OCI-LY7 (cell line): Measurements from ENCODE around the gene SERAC1. TPM values are rescaled to one million over a fixed set of nuclear protein-coding genes. Genes with fewer than 3 reads are reported as not detected.

Experiments
- BruUV-seq: library from RNA; stranded (reverse); fragments of 400-500 nt; replicated peaks from 2 replicates; lab custom pipeline; 2021; lab: Mats Ljungman, UMichigan
- CTCF ChIA-PET: fragments of 300-600 bp; sonication (Branson Sonifier 250); formaldehyde crosslinking; loops from one replicate; lab custom pipeline; 2022; ENCODE audit warnings: antibody characterized with exemption; ENCODE audit not compliant: unreplicated experiment; lab: Charles Lee
- POLR2A ChIA-PET: fragments of 300-600 bp; sonication (Branson Sonifier 250); formaldehyde crosslinking; loops from one replicate; lab custom pipeline; 2022; ENCODE audit warnings: antibody characterized with exemption; lab: Charles Lee
- DNase-seq: peaks from one replicate; pipeline ENCODE4 v3.0.0-alpha.2; 2015; ENCODE audit warnings: low spot score
- H2AFZ ChIP-seq: fragments of 200-600 bp; sonication (generic), shearing (Covaris generic); 2 replicates; pipeline ENCODE4 v1.6.1; 2014; ENCODE audit warnings: mild to moderate bottlenecking, antibody characterized with exemption, low read length, moderate library complexity
- H3K27ac ChIP-seq: fragments of 200-600 bp; sonication (generic); 2 replicates; pipeline ENCODE4 v1.5.1; 2014; ENCODE audit warnings: mixed run types, low read depth, mild to moderate bottlenecking, moderate library complexity, low read length, inconsistent platforms; ENCODE audit not compliant: poor library complexity, severe bottlenecking
- H3K36me3 ChIP-seq: fragments of 200-600 bp; sonication (generic); 2 replicates; pipeline ENCODE4 v1.6.1; 2014; ENCODE audit warnings: mild to moderate bottlenecking, antibody characterized with exemption, low read length, moderate library complexity, mixed read lengths; ENCODE audit not compliant: insufficient read depth
- H3K4me1 ChIP-seq: fragments of 200-600 bp; sonication (generic); 2 replicates; pipeline ENCODE4 v1.5.1; 2014; ENCODE audit warnings: mild to moderate bottlenecking, low read length; ENCODE audit not compliant: insufficient read depth, poor library complexity, severe bottlenecking
- H3K4me2 ChIP-seq: fragments of 200-600 bp; sonication (generic); 2 replicates; pipeline ENCODE4 v1.6.1; 2014; ENCODE audit warnings: mild to moderate bottlenecking, low read length
- H3K4me3 ChIP-seq: fragments of 200-600 bp; sonication (generic); 2 replicates; pipeline ENCODE4 v1.5.1; 2014; ENCODE audit warnings: mild to moderate bottlenecking, low read depth, low read length; ENCODE audit not compliant: poor library complexity, severe bottlenecking
- H3K79me2 ChIP-seq: fragments of 200-600 bp; sonication (generic); 2 replicates; pipeline ENCODE4 v1.6.1; 2016; ENCODE audit warnings: low read depth, mild to moderate bottlenecking, low read length, moderate library complexity, mixed read lengths; ENCODE audit not compliant: insufficient read depth
- H3K9me2 ChIP-seq: fragments of 200-600 bp; sonication (generic); 2 replicates; pipeline ENCODE4 v1.6.1; 2016; ENCODE audit warnings: mild to moderate bottlenecking, low read length, mixed read lengths; ENCODE audit not compliant: insufficient read depth
- H3K9me3 ChIP-seq: fragments of 200-600 bp; sonication (generic); 2 replicates; pipeline ENCODE4 v1.6.1; 2014; ENCODE audit warnings: mild to moderate bottlenecking, mixed run types, low read length, mixed read lengths
- H4K20me1 ChIP-seq: fragments of 200-600 bp; sonication (generic); 2 replicates; pipeline ENCODE4 v1.6.1; 2014; ENCODE audit warnings: mild to moderate bottlenecking, antibody characterized with exemption, low read length, moderate library complexity, mixed read lengths; ENCODE audit not compliant: insufficient read depth
- EZH2phosphoT487 ChIP-seq: fragments of 200-600 bp; sonication (generic); IDR thresholded peaks from 2 replicates; pipeline ENCODE4 v1.6.1; 2018; ENCODE audit warnings: low read depth, borderline replicate concordance, mild to moderate bottlenecking, mixed run types, antibody characterized with exemption, low read length, moderate library complexity, mixed read lengths
- intact Hi-C: fragments of 100-400 bp; cut with micrococcal nuclease; formaldehyde crosslinking; loops from one replicate; pipeline ENCODE4 v1.10.0; 2022; ENCODE audit not compliant: unreplicated experiment
- total RNA-seq, 2 experiments: library from RNA; depleted of rRNA in 1 of 2; stranded (reverse); fragments of >200 nt in 1 of 2; shearing (Covaris generic) in 1 of 2; gene quantifications; 2 replicates each; pipeline ENCODE4 v1.2.3, GENCODE V29; 2014 to 2022
- TF ChIP-seq, protein P1 (sequence below): fragments of 200-600 bp; sonication (generic); conservative IDR thresholded peaks from 2 replicates; pipeline ENCODE4 v1.5.1; 2014; ENCODE audit warnings: mild to moderate bottlenecking, antibody characterized with exemption, low read length, moderate library complexity, mixed read lengths

Gene SERAC1
- total RNA-seq, 2 experiments from 2014 or later, result 3.0 to 6.9 TPM

GRCh38 chr6:158071121-158072082 is 96.7 kb downstream of the SERAC1 start:
- H3K79me2 ChIP-seq, result no peaks in the 10 kb centered on the region
- no peak for DNase-seq
- no peaks in the 10 kb centered on the region for H3K4me1 ChIP-seq
- no peaks in the 10 kb centered on the region for H3K36me3 ChIP-seq
- H3K9me3 ChIP-seq, result no peaks in the 10 kb centered on the region
- no peaks in the 10 kb centered on the region for H3K9me2 ChIP-seq
- no peaks in the 10 kb centered on the region for H4K20me1 ChIP-seq
- BruUV-seq, result no TSS peak
- ChIA-PET CTCF (no interaction called here), POLR2A (interaction anchor here (0.5 to 0.9 kb wide), 2 partner anchors 11 to 591 kb away, joined by 3 read pairs; no protein-coding TSS in a partner anchor)
- H3K27ac ChIP-seq, result no peak overlapping the region
- no peak overlapping the region for H3K4me3 ChIP-seq
- TF ChIP-seq EZH2phosphoT487, result no peak
- TF ChIP-seq, protein P1, sequence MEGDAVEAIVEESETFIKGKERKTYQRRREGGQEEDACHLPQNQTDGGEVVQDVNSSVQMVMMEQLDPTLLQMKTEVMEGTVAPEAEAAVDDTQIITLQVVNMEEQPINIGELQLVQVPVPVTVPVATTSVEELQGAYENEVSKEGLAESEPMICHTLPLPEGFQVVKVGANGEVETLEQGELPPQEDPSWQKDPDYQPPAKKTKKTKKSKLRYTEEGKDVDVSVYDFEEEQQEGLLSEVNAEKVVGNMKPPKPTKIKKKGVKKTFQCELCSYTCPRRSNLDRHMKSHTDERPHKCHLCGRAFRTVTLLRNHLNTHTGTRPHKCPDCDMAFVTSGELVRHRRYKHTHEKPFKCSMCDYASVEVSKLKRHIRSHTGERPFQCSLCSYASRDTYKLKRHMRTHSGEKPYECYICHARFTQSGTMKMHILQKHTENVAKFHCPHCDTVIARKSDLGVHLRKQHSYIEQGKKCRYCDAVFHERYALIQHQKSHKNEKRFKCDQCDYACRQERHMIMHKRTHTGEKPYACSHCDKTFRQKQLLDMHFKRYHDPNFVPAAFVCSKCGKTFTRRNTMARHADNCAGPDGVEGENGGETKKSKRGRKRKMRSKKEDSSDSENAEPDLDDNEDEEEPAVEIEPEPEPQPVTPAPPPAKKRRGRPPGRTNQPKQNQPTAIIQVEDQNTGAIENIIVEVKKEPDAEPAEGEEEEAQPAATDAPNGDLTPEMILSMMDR, result no peak
- H3K4me2 ChIP-seq, result no peak overlapping the region
- H2AFZ ChIP-seq, result no peak overlapping the region
- intact Hi-C loops, result loop anchor here (5.0 kb wide), 1 partner anchor 314 kb away; no protein-coding TSS in a partner anchor

- Histone ChIP-seq H3K36me3 (no peaks in the 10 kb centered on the region), H3K79me2 (no peaks in the 10 kb centered on the region), H3K9me3 (no peaks in the 10 kb centered on the region), H4K20me1 (no peaks in the 10 kb centered on the region), H3K4me3 (no peak overlapping the region), H3K9me2 (no peaks in the 10 kb centered on the region), H3K4me2 (no peak overlapping the region), H3K27ac (no peak overlapping the region), H2AFZ (no peak overlapping the region), H3K4me1 (no peaks in the 10 kb centered on the region)
- intact Hi-C loops, result loop anchor here (5.0 kb wide), 1 partner anchor 313 kb away; no protein-coding TSS in a partner anchor
- no TSS peak for BruUV-seq
- ChIA-PET POLR2A (no interaction called here), CTCF (no interaction called here)
- no peak for DNase-seq
- TF ChIP-seq, protein P1, result no peak
- no peak for TF ChIP-seq EZH2phosphoT487
Observed at GRCh38 chr6:158070513-158070912, 97.5 kb downstream of the SERAC1 start.

GRCh38 chr6:158069800-158070195 is 98.3 kb downstream of the SERAC1 start:
- Histone ChIP-seq H3K36me3 (no peaks in the 10 kb centered on the region), H3K4me2 (no peak overlapping the region), H4K20me1 (no peaks in the 10 kb centered on the region), H3K4me1 (no peaks in the 10 kb centered on the region), H3K9me3 (no peaks in the 10 kb centered on the region), H2AFZ (no peak overlapping the region), H3K9me2 (no peaks in the 10 kb centered on the region), H3K4me3 (no peak overlapping the region), H3K27ac (no peak overlapping the region), H3K79me2 (no peaks in the 10 kb centered on the region)
- no peak for DNase-seq
- CTCF ChIA-PET, result no interaction called here
- POLR2A ChIA-PET, result no interaction called here
- no TSS peak for BruUV-seq
- no peak for TF ChIP-seq EZH2phosphoT487
- TF ChIP-seq, protein P1, result no peak
- intact Hi-C loops, result loop anchor here (5.0 kb wide), 1 partner anchor 312 kb away; no protein-coding TSS in a partner anchor
